OCI-LY3 (cell line): ENCODE results near the gene CA14.
"Not testable (repeated sequence)": the region's sequence is repeated elsewhere in the genome, so short reads cannot be mapped to it uniquely, and the experiment has no call there.

Experiments
- H2AFZ ChIP-seq: fragments of 200-600, 300-600 bp; shearing (Covaris generic); 2 replicates; pipeline ENCODE4 v1.6.0; 2014; ENCODE audit warnings: antibody characterized with exemption, low read depth, low read length
- H3K27ac ChIP-seq: fragments of 200-600, 300-600 bp; sonication (generic); 2 replicates; pipeline ENCODE4 v1.5.1; 2014; ENCODE audit warnings: mild to moderate bottlenecking, low read length, moderate library complexity, mixed read lengths
- H3K27me3 ChIP-seq: fragments of 200-600, 300-600 bp; sonication (generic); 2 replicates; pipeline ENCODE4 v1.6.1; 2014; ENCODE audit warnings: low read depth, low read length, mixed read lengths
- H3K36me3 ChIP-seq: fragments of 200-600, 300-600 bp; sonication (generic); replicated peaks from 2 replicates; pipeline ENCODE3; 2014; ENCODE audit warnings: low read depth, low read length, mixed read lengths
- H3K4me1 ChIP-seq: fragments of 300-600, 200-600 bp; sonication (generic); 2 replicates; pipeline ENCODE4 v1.6.1; 2014; ENCODE audit warnings: low read length, mixed read lengths
- H3K4me2 ChIP-seq: fragments of 200-600, 300-600 bp; sonication (generic); 2 replicates; pipeline ENCODE4 v1.6.1; 2014; ENCODE audit warnings: low read length, mixed read lengths
- H3K4me3 ChIP-seq: fragments of 300-600, 200-600 bp; sonication (generic); 2 replicates; pipeline ENCODE4 v1.5.1; 2014; ENCODE audit warnings: antibody characterized with exemption, mild to moderate bottlenecking, low read length, moderate library complexity
- H3K79me2 ChIP-seq: fragments of 300-600, 200-600 bp; shearing (Covaris generic); 2 replicates; pipeline ENCODE4 v1.6.1; 2014; ENCODE audit warnings: mild to moderate bottlenecking, low read length, mixed read lengths
- H3K9ac ChIP-seq: fragments of 300-600, 200-600 bp; shearing (Covaris generic); 2 replicates; pipeline ENCODE4 v1.6.0; 2014; ENCODE audit warnings: mild to moderate bottlenecking, low read length, moderate library complexity
- H3K9me3 ChIP-seq: fragments of 200-600, 300-600 bp; shearing (Covaris generic); 2 replicates; pipeline ENCODE4 v1.6.1; 2014; ENCODE audit warnings: low read length, mixed read lengths; ENCODE audit not compliant: insufficient read depth
- H4K20me1 ChIP-seq: fragments of 200-600, 300-600 bp; sonication (generic); 2 replicates; pipeline ENCODE4 v1.6.1; 2016; ENCODE audit warnings: low read length, mixed read lengths; ENCODE audit not compliant: insufficient read depth
- EZH2phosphoT487 ChIP-seq: fragments of 200-600 bp; shearing (Covaris generic); IDR thresholded peaks from 2 replicates; pipeline ENCODE4 v1.6.1; 2018; ENCODE audit warnings: antibody characterized with exemption, mixed run types, low read depth
- TF ChIP-seq, protein P1 (sequence below): fragments of 200-600, 300-600 bp; sonication (generic); IDR thresholded peaks from 2 replicates; pipeline ENCODE4 v1.5.1; 2014; ENCODE audit warnings: antibody characterized with exemption, low read length, low read depth

The CA14 gene

DNA sequence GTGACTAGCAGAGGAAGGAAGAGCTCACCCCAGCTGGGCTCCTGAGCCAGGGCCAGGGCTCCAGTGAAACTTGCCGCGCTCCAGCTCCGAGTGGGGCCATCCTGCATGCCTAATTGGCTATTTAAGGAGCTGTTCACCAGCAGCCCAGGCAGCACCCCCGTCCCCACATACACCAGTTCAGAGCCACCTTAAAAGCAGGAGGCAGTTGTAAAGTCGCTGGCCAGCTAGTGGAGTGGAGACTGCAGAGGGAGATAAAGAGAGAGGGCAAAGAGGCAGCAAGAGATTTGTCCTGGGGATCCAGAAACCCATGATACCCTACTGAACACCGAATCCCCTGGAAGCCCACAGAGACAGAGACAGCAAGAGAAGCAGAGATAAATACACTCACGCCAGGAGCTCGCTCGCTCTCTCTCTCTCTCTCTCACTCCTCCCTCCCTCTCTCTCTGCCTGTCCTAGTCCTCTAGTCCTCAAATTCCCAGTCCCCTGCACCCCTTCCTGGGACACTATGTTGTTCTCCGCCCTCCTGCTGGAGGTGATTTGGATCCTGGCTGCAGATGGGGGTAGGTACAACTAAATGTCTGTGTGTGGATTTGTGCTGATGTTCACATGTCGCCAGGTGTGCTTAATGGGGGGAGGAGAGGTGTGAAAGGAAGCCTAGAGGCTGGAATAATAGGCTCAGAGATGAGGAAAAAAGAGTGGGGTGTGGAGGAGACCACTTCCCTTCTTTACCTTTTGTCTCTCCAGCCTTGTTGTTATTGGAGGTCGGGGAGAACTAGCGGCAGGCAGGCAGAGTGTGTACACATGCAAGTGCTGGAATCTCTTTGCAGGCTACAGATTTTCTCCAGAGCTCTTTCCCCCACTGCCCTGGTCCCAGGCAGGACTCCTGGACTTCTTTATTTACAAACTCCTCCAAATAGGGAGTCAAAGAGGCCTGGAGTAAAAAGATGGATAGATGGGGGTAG is at the start of gene CA14:
Gene CA14 (plus strand): TSS at position 151 of the 962 bp plus-strand sequence. CDS start 355 bp downstream, at position 506.
- Histone ChIP-seq H3K9ac (peak within 1 kb of the TSS; percentile 20; the same call in 1 of the 2 replicates), H3K4me2 (peak within 1 kb of the TSS; percentile 84), H3K4me1 (peaks cover 27% of the 10 kb centered on the region), H2AFZ (peak within 1 kb of the TSS; percentile 91; the same call in 1 of the 2 replicates), H3K79me2 (no peaks in the 10 kb centered on the region), H3K36me3 (no peaks in the 10 kb centered on the region), H3K4me3 (peak within 1 kb of the TSS; percentile 76), H4K20me1 (no peaks in the 10 kb centered on the region), H3K27ac (no peak within 1 kb of the TSS), H3K27me3 (peaks cover 39% of the 10 kb centered on the region), H3K9me3 (no peaks in the 10 kb centered on the region)
- TF ChIP-seq, protein P1, sequence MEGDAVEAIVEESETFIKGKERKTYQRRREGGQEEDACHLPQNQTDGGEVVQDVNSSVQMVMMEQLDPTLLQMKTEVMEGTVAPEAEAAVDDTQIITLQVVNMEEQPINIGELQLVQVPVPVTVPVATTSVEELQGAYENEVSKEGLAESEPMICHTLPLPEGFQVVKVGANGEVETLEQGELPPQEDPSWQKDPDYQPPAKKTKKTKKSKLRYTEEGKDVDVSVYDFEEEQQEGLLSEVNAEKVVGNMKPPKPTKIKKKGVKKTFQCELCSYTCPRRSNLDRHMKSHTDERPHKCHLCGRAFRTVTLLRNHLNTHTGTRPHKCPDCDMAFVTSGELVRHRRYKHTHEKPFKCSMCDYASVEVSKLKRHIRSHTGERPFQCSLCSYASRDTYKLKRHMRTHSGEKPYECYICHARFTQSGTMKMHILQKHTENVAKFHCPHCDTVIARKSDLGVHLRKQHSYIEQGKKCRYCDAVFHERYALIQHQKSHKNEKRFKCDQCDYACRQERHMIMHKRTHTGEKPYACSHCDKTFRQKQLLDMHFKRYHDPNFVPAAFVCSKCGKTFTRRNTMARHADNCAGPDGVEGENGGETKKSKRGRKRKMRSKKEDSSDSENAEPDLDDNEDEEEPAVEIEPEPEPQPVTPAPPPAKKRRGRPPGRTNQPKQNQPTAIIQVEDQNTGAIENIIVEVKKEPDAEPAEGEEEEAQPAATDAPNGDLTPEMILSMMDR = no peak
- peak; percentile 60; the same call in 1 of the 2 replicates for TF ChIP-seq EZH2phosphoT487

DNA sequence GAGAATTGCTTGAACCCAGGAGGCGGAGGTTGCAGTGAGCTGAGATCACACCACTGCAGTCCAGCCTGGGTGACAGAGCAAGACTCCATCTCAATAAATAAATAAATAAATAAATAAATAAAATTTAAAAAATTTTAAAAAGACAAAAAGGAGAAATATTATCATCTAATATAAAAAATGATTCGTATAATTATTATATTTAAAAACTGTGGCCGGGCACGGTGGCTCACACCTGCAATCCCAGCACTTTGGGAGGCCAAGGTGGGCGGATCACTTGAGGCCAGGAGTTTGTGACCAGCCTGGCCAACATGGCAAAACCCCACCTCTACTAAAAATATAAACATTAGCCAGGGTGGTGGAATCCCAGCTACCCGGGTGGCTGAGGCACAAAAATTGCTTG is 49.1 kb upstream of the CA14 start:
- H3K4me2 ChIP-seq, H3K36me3 ChIP-seq, H4K20me1 ChIP-seq, H3K4me1 ChIP-seq, H3K9me3 ChIP-seq, H3K27me3 ChIP-seq, H3K9ac ChIP-seq, H2AFZ ChIP-seq, H3K4me3 ChIP-seq, H3K79me2 ChIP-seq, H3K27ac ChIP-seq: not testable (repeated sequence)

DNA sequence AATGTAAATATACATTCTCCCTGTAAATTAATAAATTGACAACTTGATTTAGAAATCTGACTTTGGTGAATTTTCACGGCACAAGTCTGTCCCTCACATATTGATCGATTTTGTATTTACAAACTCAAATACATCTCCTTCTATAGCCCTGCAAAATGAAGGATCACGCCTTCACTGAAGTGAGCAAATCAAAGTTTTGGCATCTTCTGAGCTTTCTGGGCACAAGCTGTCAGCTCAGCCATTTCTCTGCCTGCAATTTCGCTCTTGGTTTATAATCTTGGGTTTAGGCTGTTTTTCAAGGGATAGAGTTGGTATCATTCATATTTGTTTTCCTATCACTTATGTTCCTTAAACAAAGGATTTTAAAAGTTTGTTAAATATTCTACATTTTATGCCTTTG is 47.5 kb upstream of the CA14 start:
- Histone ChIP-seq H3K27me3 (no peaks in the 10 kb centered on the region), H3K4me3 (no peak overlapping the region), H3K9ac (no peak overlapping the region), H3K79me2 (no peaks in the 10 kb centered on the region), H2AFZ (no peak overlapping the region), H3K36me3 (no peaks in the 10 kb centered on the region), H3K4me1 (peaks cover 11% of the 10 kb centered on the region), H4K20me1 (no peaks in the 10 kb centered on the region), H3K27ac (no peak overlapping the region), H3K9me3 (no peaks in the 10 kb centered on the region), H3K4me2 (no peak overlapping the region)
- TF ChIP-seq, protein P1 = no peak
- TF ChIP-seq EZH2phosphoT487 = no peak

GRCh38 chr1:150210706-150211105 is 46.9 kb upstream of the CA14 start:
- Histone ChIP-seq H3K36me3 (peaks cover 2% of the 10 kb centered on the region), H3K9me3 (no peaks in the 10 kb centered on the region), H3K27ac (no peak overlapping the region), H4K20me1 (no peaks in the 10 kb centered on the region), H3K4me3 (no peak overlapping the region), H2AFZ (no peak overlapping the region), H3K9ac (no peak overlapping the region), H3K4me2 (no peak overlapping the region), H3K4me1 (peaks cover 11% of the 10 kb centered on the region), H3K79me2 (no peaks in the 10 kb centered on the region), H3K27me3 (no peaks in the 10 kb centered on the region)
- TF ChIP-seq, protein P1 = no peak
- TF ChIP-seq EZH2phosphoT487 = no peak
